ENCODE data around the gene ZNF385C. TPM values are rescaled to one million over a fixed set of nuclear protein-coding genes. Genes with fewer than 3 reads are reported as not detected.
A peak's percentile ranks its signal among the peaks of the same experiment; 100 is the strongest.

ZNF385C gene
- total and polyA plus RNA-seq, 7 experiments from 2014 or later, result 0.15 to 0.45 (median 0.23) TPM; not detected in 3

DNA sequence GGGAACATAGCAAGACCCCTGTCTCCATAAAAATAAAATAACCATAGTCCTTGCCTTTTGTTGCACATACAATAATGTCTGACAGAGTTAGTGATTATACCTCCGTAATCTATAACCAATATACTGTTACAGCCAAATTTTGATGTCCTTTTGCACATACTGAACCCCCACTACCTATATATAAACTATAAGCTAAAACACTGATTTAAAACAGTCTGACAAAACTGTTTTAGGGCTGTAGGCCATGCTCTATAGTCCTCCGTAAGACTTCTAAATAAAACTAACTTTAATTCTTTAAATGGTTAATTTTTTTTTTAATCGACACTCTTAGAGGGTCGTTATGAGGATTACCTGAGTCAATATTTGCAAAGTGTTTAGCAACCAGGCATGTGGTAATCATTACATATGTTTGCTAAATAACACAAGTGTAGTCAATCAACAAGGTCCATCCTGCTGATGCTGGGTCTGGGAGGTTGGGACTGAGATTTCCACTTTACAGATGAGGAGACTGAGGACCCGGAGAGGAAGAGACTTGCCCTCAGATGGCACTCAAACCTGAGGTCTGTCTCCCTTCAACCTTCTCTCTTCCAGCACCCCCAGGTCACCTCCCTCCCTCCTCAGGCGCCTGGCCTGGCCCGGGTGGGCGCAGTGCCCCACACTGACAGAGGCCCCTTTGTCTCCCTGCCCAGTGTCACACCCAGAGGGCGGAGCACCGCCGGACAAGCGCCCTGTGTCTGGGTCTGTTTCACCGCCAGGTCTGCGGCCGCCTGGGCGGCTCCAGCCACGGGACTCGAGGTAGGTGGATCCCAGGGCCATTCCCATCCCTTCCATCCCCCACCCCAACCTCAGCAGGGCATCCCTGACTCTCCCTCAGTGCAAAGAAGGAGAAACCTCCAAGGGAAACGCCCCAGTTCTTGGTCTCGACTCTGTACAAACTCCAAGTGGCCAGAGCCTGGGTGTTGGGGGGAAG is 10.3 kb downstream of the ZNF385C start:
- no peak for DNase-seq
- H3K9me3 Mint-ChIP-seq, result no peaks in the 10 kb centered on the region
- H3K27ac ChIP-seq (ENCODE audit: low read depth, low read length), result no peak overlapping the region
- peaks cover 0 to 25% (median 11%) of the 10 kb centered on the region in 5 donors for H3K27me3 Mint-ChIP-seq
- intact Hi-C loops (cut with micrococcal nuclease), result no loop called here
- peaks cover 0 to 1% (median 0%) of the 10 kb centered on the region in 7 donors for H3K4me1 Mint-ChIP-seq
- ATAC-seq, result no peak
- H3K27me3 ChIP-seq (ENCODE audit: control insufficient read depth in 2 of 2, insufficient read depth in 2 of 2, low read length in 2 of 2), result no peaks in the 10 kb centered on the region
- H3K4me3 ChIP-seq (ENCODE audit: low read length), result no peak overlapping the region
- no peaks in the 10 kb centered on the region for H3K4me1 ChIP-seq (ENCODE audit: control insufficient read depth in 2 of 2, insufficient read depth in 2 of 2, low read length in 2 of 2)
- H3K36me3 Mint-ChIP-seq, result no peaks in the 10 kb centered on the region
- ChIA-PET POLR2A (no interaction called here), CTCF (no interaction called here)
- no peaks in the 10 kb centered on the region for H3K9me3 ChIP-seq (ENCODE audit: control insufficient read depth in 2 of 3, low read length in 3 of 3)
- no peak overlapping the region for H3K27ac Mint-ChIP-seq
- no peaks in the 10 kb centered on the region for H3K36me3 ChIP-seq (ENCODE audit: control insufficient read depth in 2 of 3, insufficient read depth in 3 of 3, low read length in 3 of 3)
- no peak overlapping the region for H3K4me3 Mint-ChIP-seq

DNA sequence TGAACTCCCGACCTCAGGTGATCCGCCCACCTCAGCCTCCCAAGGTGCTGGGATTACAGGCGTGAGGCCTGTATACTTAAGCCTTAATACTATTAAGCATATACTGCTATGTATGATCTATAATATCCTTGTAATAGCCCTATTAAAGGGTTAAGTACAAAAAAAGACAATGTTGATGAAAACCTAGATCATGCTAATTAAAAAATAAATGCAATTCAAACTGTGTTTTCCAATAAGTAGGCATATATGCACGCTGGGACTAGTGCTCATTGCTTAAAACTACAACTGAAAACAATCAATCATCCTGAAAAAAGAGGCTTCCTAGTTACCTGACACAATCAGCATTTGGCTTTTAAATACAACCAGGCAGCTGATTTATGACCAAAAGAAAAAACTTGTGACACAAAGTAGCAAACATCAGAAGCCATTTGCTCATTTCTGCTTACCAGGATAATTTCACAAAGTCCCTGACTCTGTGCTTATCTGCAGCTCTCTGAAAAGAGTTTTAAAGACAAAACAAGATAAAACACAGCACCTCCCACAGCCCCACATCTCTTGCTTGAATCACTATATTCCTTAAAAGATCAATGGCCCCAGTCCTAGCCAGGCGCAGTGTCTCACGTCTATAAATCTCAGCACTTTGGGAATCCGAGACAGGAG is 11.1 kb downstream of the ZNF385C start:
- ChIA-PET CTCF (no interaction called here), POLR2A (no interaction called here)
- Histone ChIP-seq H3K9me3 (ENCODE audit: control insufficient read depth in 2 of 3, low read length in 3 of 3) (no peaks in the 10 kb centered on the region), H3K27ac (ENCODE audit: low read depth, low read length) (no peak overlapping the region), H3K36me3 (ENCODE audit: control insufficient read depth in 2 of 3, insufficient read depth in 3 of 3, low read length in 3 of 3) (no peaks in the 10 kb centered on the region), H3K4me1 (ENCODE audit: control insufficient read depth in 2 of 2, insufficient read depth in 2 of 2, low read length in 2 of 2) (no peaks in the 10 kb centered on the region), H3K4me3 (ENCODE audit: low read length) (no peak overlapping the region), H3K27me3 (ENCODE audit: control insufficient read depth in 2 of 2, insufficient read depth in 2 of 2, low read length in 2 of 2) (no peaks in the 10 kb centered on the region)
- H3K27me3 Mint-ChIP-seq, result peaks cover 0 to 23% (median 11%) of the 10 kb centered on the region in 5 donors
- H3K4me1 Mint-ChIP-seq, result peaks cover 0 to 1% (median 0%) of the 10 kb centered on the region in 7 donors
- H3K36me3 Mint-ChIP-seq, result no peaks in the 10 kb centered on the region
- DNase-seq (no peak), ATAC-seq (no peak)
- no peak overlapping the region for H3K27ac Mint-ChIP-seq
- H3K4me3 Mint-ChIP-seq, result no peak overlapping the region
- no peaks in the 10 kb centered on the region for H3K9me3 Mint-ChIP-seq
- intact Hi-C loops (cut with micrococcal nuclease), result no loop called here

DNA sequence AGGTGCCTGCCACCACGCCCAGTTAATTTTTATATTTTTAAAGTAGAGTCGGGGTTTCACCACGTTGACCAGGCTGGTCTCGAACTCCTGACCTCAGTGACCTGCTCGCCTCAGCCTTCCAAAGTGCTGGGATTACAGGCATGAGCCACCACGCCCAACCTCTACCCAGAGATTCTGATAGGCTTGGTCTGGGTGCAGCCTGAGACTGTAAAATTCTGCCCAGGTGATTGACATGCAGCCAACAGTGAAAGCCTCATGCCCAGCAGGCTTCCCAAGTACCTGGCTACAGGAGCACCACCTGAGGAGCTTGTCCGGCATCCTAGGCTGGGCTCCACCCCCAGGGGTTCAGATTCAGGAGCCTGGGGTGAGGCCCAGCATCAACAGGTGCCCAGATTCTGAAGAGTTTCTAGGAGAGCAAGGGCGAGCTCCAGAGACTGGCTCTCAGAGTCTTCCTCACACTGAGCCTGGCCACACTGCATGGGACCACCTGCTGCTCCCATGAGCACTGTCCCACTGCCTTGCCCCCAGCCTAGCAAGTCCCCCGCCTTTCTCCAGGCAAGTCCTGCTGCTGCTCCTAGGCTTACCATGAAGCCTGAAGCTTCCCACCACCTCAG is 16.6 kb downstream of the ZNF385C start:
- CTCF ChIA-PET, result no interaction called here

DNA sequence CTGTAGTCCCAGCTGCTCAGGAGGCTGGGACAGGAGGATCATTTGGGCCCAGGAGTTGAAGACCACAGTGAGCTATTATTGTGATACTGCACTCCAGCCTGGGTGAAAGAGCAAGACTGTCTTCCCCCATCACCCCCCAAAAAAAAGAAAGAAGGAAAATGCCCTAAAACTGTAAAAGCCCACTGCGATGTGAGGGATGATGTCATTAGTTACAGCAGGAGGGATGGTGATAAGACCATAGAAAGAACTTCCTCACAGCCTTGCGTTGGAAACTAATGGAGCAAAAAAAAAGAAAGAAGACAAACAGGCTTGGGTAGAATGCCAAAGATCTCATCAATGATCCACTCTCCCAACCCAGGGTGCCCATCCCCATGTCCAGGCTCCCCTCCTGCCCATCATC is 18.7 kb downstream of the ZNF385C start:
- peaks cover 0 to 9% (median 5%) of the 10 kb centered on the region in 5 donors for H3K27me3 Mint-ChIP-seq
- Histone ChIP-seq H3K27me3 (ENCODE audit: control insufficient read depth in 2 of 2, insufficient read depth in 2 of 2, low read length in 2 of 2) (no peaks in the 10 kb centered on the region), H3K9me3 (ENCODE audit: control insufficient read depth in 2 of 3, low read length in 3 of 3) (no peaks in the 10 kb centered on the region), H3K4me3 (ENCODE audit: low read length) (no peak overlapping the region), H3K27ac (ENCODE audit: low read depth, low read length) (no peak overlapping the region), H3K4me1 (ENCODE audit: control insufficient read depth in 2 of 2, insufficient read depth in 2 of 2, low read length in 2 of 2) (no peaks in the 10 kb centered on the region), H3K36me3 (ENCODE audit: control insufficient read depth in 2 of 3, insufficient read depth in 3 of 3, low read length in 3 of 3) (no peaks in the 10 kb centered on the region)
- ATAC-seq, result no peak
- no peak for DNase-seq
- no peaks in the 10 kb centered on the region for H3K36me3 Mint-ChIP-seq
- no peak overlapping the region for H3K4me3 Mint-ChIP-seq
- ChIA-PET POLR2A (no interaction called here), CTCF (interaction anchor here (0.5 to 1.0 kb wide), 2 partner anchors 54 to 654 kb away, joined by 3 to 4 read pairs; no protein-coding TSS in a partner anchor)
- H3K9me3 Mint-ChIP-seq, result no peaks in the 10 kb centered on the region
- H3K4me1 Mint-ChIP-seq, result no peaks in the 10 kb centered on the region
- H3K27ac Mint-ChIP-seq, result no peak overlapping the region
- intact Hi-C loops (cut with micrococcal nuclease), result no loop called here

More for the DNA sequence above, 16.6 kb downstream of the ZNF385C start:
- Mint-ChIP-seq H3K4me1 (no peaks in the 10 kb centered on the region), H3K4me3 (no peak overlapping the region), H3K36me3 (no peaks in the 10 kb centered on the region), H3K27me3 (peaks cover 0 to 2% (median 0%) of the 10 kb centered on the region in 5 donors), H3K27ac (no peak overlapping the region), H3K9me3 (no peaks in the 10 kb centered on the region)
- POLR2A ChIA-PET, result no interaction called here
- Histone ChIP-seq H3K27ac (ENCODE audit: low read depth, low read length) (no peak overlapping the region), H3K27me3 (ENCODE audit: control insufficient read depth in 2 of 2, insufficient read depth in 2 of 2, low read length in 2 of 2) (no peaks in the 10 kb centered on the region), H3K4me3 (ENCODE audit: low read length) (no peak overlapping the region), H3K36me3 (ENCODE audit: control insufficient read depth in 2 of 3, insufficient read depth in 3 of 3, low read length in 3 of 3) (no peaks in the 10 kb centered on the region), H3K9me3 (ENCODE audit: control insufficient read depth in 2 of 3, low read length in 3 of 3) (no peaks in the 10 kb centered on the region), H3K4me1 (ENCODE audit: control insufficient read depth in 2 of 2, insufficient read depth in 2 of 2, low read length in 2 of 2) (no peaks in the 10 kb centered on the region)
- intact Hi-C loops (cut with micrococcal nuclease), result no loop called here
- no peak for DNase-seq
- ATAC-seq, result no peak

DNA sequence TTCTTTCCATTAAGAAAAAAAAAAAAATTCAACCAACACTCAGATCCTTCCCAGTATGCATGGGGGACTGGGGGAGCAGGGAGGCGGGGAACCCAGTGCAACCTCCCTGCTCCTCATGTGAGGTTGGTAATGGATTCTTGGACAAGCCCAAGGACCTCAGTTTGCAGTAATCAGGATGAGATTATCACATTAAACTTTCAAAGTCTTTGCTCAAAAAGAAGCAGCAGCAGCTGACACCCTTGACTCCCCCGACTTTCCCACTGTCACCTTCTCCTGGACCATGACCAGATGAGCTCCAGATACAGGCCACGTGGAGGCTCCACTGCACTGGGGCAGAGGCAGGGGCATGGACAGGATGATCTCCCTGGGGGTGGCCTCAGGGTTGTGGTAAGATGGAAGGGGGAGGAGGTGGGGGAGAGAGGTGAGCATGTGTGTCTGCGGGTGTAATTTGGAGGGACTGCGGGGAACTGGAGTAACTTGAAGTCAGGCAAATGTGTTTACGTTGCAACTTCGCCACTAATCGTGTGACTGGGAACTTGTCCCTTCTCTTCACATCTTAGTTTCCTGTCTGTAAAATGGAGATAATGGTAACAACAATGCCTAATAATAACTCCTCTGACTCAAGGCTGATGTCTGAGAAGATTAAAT is 19.8 kb downstream of the ZNF385C start:
- intact Hi-C loops (cut with micrococcal nuclease), result no loop called here
- no peaks in the 10 kb centered on the region for H3K4me1 Mint-ChIP-seq
- H3K27me3 Mint-ChIP-seq, result peaks cover 4 to 15% (median 13%) of the 10 kb centered on the region in 5 donors
- no peaks in the 10 kb centered on the region for H3K4me1 ChIP-seq (ENCODE audit: control insufficient read depth in 2 of 2, insufficient read depth in 2 of 2, low read length in 2 of 2)
- H3K4me3 ChIP-seq (ENCODE audit: low read length), result no peak overlapping the region
- H3K9me3 Mint-ChIP-seq, result no peaks in the 10 kb centered on the region
- no peak overlapping the region for H3K27ac Mint-ChIP-seq
- no peak overlapping the region for H3K4me3 Mint-ChIP-seq
- no peaks in the 10 kb centered on the region for H3K36me3 ChIP-seq (ENCODE audit: control insufficient read depth in 2 of 3, insufficient read depth in 3 of 3, low read length in 3 of 3)
- no peaks in the 10 kb centered on the region for H3K9me3 ChIP-seq (ENCODE audit: control insufficient read depth in 2 of 3, low read length in 3 of 3)
- no peak overlapping the region for H3K27ac ChIP-seq (ENCODE audit: low read depth, low read length)
- ATAC-seq (no peak), DNase-seq (no peak)
- H3K36me3 Mint-ChIP-seq, result no peaks in the 10 kb centered on the region
- H3K27me3 ChIP-seq (ENCODE audit: control insufficient read depth in 2 of 2, insufficient read depth in 2 of 2, low read length in 2 of 2), result no peaks in the 10 kb centered on the region
- ChIA-PET POLR2A (no interaction called here), CTCF (no interaction called here)

DNA sequence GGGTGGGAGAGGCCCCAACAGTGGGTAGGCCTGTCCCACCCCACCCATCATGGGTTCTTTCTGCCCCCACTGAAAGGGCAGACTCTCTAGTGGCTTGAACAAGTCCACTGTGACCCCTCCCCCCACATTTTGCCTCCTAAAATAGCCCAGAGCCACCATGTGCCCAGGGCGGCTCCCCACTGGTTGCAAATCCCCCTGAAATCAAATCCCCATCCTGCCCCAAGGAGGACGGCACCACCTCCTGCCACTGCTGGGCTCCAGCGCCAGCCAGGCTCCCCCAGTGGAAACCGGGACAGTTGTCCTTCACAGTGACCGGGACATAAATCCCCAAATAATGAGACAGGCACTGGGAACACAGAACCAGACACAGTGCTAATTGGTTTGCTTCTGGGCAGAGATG is 20.5 kb downstream of the ZNF385C start:
- no peak for ATAC-seq
- POLR2A ChIA-PET, result no interaction called here
- Mint-ChIP-seq H3K9me3 (no peaks in the 10 kb centered on the region), H3K36me3 (no peaks in the 10 kb centered on the region), H3K4me1 (peaks cover 0 to 5% (median 0%) of the 10 kb centered on the region in 7 donors), H3K4me3 (no peak overlapping the region), H3K27ac (peak overlapping the region in 1 of 9 donors; percentile 23), H3K27me3 (peaks cover 12 to 23% (median 20%) of the 10 kb centered on the region in 5 donors)
- no peak for DNase-seq
- no peaks in the 10 kb centered on the region for H3K9me3 ChIP-seq (ENCODE audit: control insufficient read depth in 2 of 3, low read length in 3 of 3)
- intact Hi-C loops (cut with micrococcal nuclease), result no loop called here
- no peak overlapping the region for H3K4me3 ChIP-seq (ENCODE audit: low read length)
- CTCF ChIA-PET, result no interaction called here
- no peaks in the 10 kb centered on the region for H3K4me1 ChIP-seq (ENCODE audit: control insufficient read depth in 2 of 2, insufficient read depth in 2 of 2, low read length in 2 of 2)
- H3K36me3 ChIP-seq (ENCODE audit: control insufficient read depth in 2 of 3, insufficient read depth in 3 of 3, low read length in 3 of 3), result no peaks in the 10 kb centered on the region
- H3K27ac ChIP-seq (ENCODE audit: low read depth, low read length), result no peak overlapping the region
- H3K27me3 ChIP-seq (ENCODE audit: control insufficient read depth in 2 of 2, insufficient read depth in 2 of 2, low read length in 2 of 2), result peaks cover 0 to 2% of the 10 kb centered on the region in 2 donors

Measured in naive thymus-derived CD4-positive, alpha-beta T cell (primary cell).